A549 (cell line): ENCODE measurements around the gene CBFA2T2.

Experiments used
- BCL3 ChIP-seq: fragments of >200 bp; sonication (Bioruptor Twin); formaldehyde crosslinking; IDR thresholded peaks from 3 replicates; pipeline ENCODE4 v1.6.1; 2016
- CEBPB ChIP-seq, 2 experiments: fragments of >200 bp in 1 of 2; sonication (Bioruptor Twin) in 1 of 2; formaldehyde crosslinking in 1 of 2; IDR thresholded peaks; 2 replicates each; pipeline ENCODE4 v1.6.1; 2012 to 2016
- CTCF ChIP-seq: fragments of >200 bp; sonication (Bioruptor Twin); formaldehyde crosslinking; IDR thresholded peaks from 3 replicates; pipeline ENCODE4 v1.5.1; 2016
- EP300 ChIP-seq, 2 experiments: fragments of >200 bp; sonication (Bioruptor Twin); formaldehyde crosslinking; IDR thresholded peaks; 2 replicates in 1 of 2; 3 replicates in 1 of 2; pipeline ENCODE4 v1.6.1; 2016 to 2017
- ESRRA ChIP-seq: fragments of 150-350 bp; IDR thresholded peaks from 2 replicates; pipeline ENCODE4 v1.6.1; 2014; ENCODE audit warnings: mild to moderate bottlenecking, low read length, borderline replicate concordance
- FOSL2 ChIP-seq, 2 experiments: fragments of 450-650 bp in 1 of 2; fragments of >200 bp in 1 of 2; sonication (Bioruptor Twin) in 1 of 2; formaldehyde crosslinking; IDR thresholded peaks; 2 replicates each; pipeline versions ENCODE4 v1.5.0 to v1.6.1; 2016 to 2020; ENCODE audit warnings: mild to moderate bottlenecking in 1 of 2, moderate library complexity in 1 of 2
- HOXA7 ChIP-seq: fragments of 250-450 bp; sonication (Bioruptor Pico); IDR thresholded peaks from 2 replicates; pipeline ENCODE4 v1.5.0; 2020; ENCODE audit warnings: mild to moderate bottlenecking, moderate library complexity
- JUNB ChIP-seq: fragments of >200 bp; sonication (Bioruptor Twin); formaldehyde crosslinking; IDR thresholded peaks from 2 replicates; pipeline ENCODE4 v1.6.1; 2016
- MYC ChIP-seq: IDR thresholded peaks from 2 replicates; pipeline ENCODE4 v1.6.1; 2012; ENCODE audit warnings: mild to moderate bottlenecking, inconsistent platforms, low read length, improper control_type of control experiment, borderline replicate concordance
- POLR2A ChIP-seq: IDR thresholded peaks from 2 replicates; pipeline ENCODE4 v1.6.1; 2012; ENCODE audit warnings: mild to moderate bottlenecking, low read length
- REST ChIP-seq: fragments of 200-600 bp; sonication (generic); IDR thresholded peaks from 2 replicates; pipeline ENCODE4 v1.6.1; 2016; ENCODE audit warnings: antibody characterized with exemption, mild to moderate bottlenecking, moderate library complexity
- RFX5 ChIP-seq: fragments of 450-650 bp; IDR thresholded peaks from 2 replicates; pipeline ENCODE4 v1.7.1; 2014; ENCODE audit warnings: antibody characterized with exemption, mild to moderate bottlenecking, moderate library complexity

GRCh38 chr20:33472868-33473435, 16.9 kb upstream of the CBFA2T2 start:
- no peak for TF ChIP-seq FOSL2 (IDR thresholded peaks at IDR 0.05)
- no peak for TF ChIP-seq FOSL2 (CRISPR knock-in tag; IDR thresholded peaks at IDR 0.05)
- TF ChIP-seq CTCF = no peak
- no peak for TF ChIP-seq HOXA7 (CRISPR knock-in tag)
- TF ChIP-seq MYC = no peak
- TF ChIP-seq REST = no peak
- TF ChIP-seq BCL3 = no peak
- no peak for TF ChIP-seq POLR2A
- no peak for TF ChIP-seq EP300 (IDR thresholded peaks at IDR 0.05)
- TF ChIP-seq ESRRA = no peak
- no peak for TF ChIP-seq CEBPB (IDR thresholded peaks at IDR 0.05)
- no peak for TF ChIP-seq JUNB
- TF ChIP-seq RFX5 = no peak
